H1 (cell line): ENCODE data around the gene KREMEN1.

ENCODE experiments used
- EP300 ChIP-seq, 2 experiments: IDR thresholded peaks; 1 replicate in 1 of 2; 2 replicates in 1 of 2; pipeline ENCODE4 v1.6.1; 2011 to 2012; ENCODE audit warnings: low read depth in 2 of 2, low read length in 2 of 2, mild to moderate bottlenecking in 2 of 2, borderline replicate concordance in 1 of 2, inconsistent platforms in 1 of 2, moderate library complexity in 1 of 2
- POLR2A ChIP-seq, 2 experiments: IDR thresholded peaks; 1 replicate in 1 of 2; 2 replicates in 1 of 2; pipeline ENCODE4 v1.6.1; 2011; ENCODE audit warnings: low read depth in 2 of 2, low read length in 2 of 2, mild to moderate bottlenecking in 2 of 2; ENCODE audit errors: control extremely low read depth in 1 of 2
- POLR2AphosphoS5 ChIP-seq: IDR thresholded peaks from 2 replicates; pipeline ENCODE4 v1.6.1; 2011; ENCODE audit warnings: low read depth, low read length
- RBBP5 ChIP-seq: IDR thresholded peaks from 2 replicates; pipeline ENCODE4 v1.7.1; 2012; ENCODE audit warnings: low read depth, mild to moderate bottlenecking, inconsistent platforms, low read length, moderate library complexity, borderline replicate concordance
- SIX5 ChIP-seq: IDR thresholded peaks from 2 replicates; pipeline ENCODE4 v1.6.1; 2011; ENCODE audit warnings: mild to moderate bottlenecking, low read depth, low read length
- TF ChIP-seq, protein P1 (sequence below): IDR thresholded peaks from 2 replicates; pipeline ENCODE4 v1.6.1; 2012; ENCODE audit warnings: inconsistent platforms

DNA sequence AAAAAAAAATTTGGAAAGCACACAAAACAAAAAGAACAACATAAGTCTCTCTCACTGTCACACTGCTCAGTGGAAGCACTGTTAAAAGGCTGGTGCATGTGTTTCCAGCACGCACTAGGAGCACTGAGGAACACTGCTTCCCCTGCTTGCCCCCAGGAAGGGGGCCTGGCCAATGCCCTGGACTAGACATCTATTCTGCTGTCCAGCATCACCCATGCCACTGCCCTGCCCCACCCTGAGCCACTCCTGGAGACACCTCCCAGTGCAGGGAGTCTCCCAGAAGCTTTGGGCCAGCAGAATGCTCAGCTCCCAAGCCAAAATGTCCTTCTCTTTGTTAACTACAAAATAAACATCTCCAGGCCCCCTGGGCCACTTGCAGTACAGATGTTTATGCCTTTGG lies 83.1 kb downstream of the KREMEN1 start:
- TF ChIP-seq RBBP5 (no peak), SIX5 (no peak), POLR2A (IDR thresholded peaks at IDR 0.05; ENCODE audit: control extremely low read depth in 1 of 2, low read depth in 2 of 2, low read length in 2 of 2) (no peak), EP300 (IDR thresholded peaks at IDR 0.05; ENCODE audit: borderline replicate concordance in 1 of 2, low read depth in 2 of 2, low read length in 2 of 2) (no peak), POLR2AphosphoS5 (no peak)
- TF ChIP-seq, protein P1, sequence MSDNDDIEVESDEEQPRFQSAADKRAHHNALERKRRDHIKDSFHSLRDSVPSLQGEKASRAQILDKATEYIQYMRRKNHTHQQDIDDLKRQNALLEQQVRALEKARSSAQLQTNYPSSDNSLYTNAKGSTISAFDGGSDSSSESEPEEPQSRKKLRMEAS: no peak
